ENCODE measurements around the gene NCKAP5. TPM values are rescaled to one million over a fixed set of nuclear protein-coding genes. Genes with fewer than 3 reads are reported as not detected.

Gene NCKAP5
- total and polyA plus RNA-seq, 4 donors: 2.3 to 20.2 (median 8.1) TPM

DNA sequence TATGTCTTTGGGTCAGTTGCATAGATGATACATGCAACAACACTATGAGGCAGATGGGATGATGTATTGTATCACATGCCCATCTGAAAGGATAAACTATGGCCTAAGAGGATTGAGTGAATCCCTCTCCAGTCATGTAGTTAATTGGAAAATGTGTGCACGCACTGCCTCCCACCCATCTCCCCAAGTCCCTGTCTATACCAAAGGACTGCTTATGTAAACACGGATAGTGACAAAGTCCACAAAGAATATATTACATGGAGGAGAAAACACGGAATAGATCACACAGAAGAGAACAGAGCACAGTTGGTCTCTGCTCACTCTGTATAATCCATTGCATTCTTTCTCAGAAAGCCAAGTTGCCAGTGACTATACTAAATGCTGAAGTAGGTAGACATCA, 82.4 kb downstream of the NCKAP5 start:
- DNase-seq: no peak
- Histone ChIP-seq H3K9ac (ENCODE audit: insufficient read depth in 1 of 2, low read length in 2 of 2) (no peak overlapping the region), H3K4me3 (no peak overlapping the region), H3K36me3 (ENCODE audit: control insufficient read depth in 4 of 4, insufficient read depth in 4 of 4, low read length in 4 of 4) (no peaks in the 10 kb centered on the region), H3K4me1 (ENCODE audit: control insufficient read depth in 5 of 5, insufficient read depth in 5 of 5, low read length in 5 of 5) (peaks cover 0 to 11% (median 6%) of the 10 kb centered on the region in 5 donors), H3K27me3 (ENCODE audit: control insufficient read depth in 3 of 3, insufficient read depth in 3 of 3, low read length in 2 of 3) (no peaks in the 10 kb centered on the region), H3K27ac (ENCODE audit: low read depth in 1 of 2, low read length in 1 of 2) (no peak overlapping the region), H3K9me3 (ENCODE audit: control insufficient read depth in 4 of 4, insufficient read depth in 3 of 4, low read length in 3 of 4) (no peaks in the 10 kb centered on the region)
- TF ChIP-seq, protein P1, sequence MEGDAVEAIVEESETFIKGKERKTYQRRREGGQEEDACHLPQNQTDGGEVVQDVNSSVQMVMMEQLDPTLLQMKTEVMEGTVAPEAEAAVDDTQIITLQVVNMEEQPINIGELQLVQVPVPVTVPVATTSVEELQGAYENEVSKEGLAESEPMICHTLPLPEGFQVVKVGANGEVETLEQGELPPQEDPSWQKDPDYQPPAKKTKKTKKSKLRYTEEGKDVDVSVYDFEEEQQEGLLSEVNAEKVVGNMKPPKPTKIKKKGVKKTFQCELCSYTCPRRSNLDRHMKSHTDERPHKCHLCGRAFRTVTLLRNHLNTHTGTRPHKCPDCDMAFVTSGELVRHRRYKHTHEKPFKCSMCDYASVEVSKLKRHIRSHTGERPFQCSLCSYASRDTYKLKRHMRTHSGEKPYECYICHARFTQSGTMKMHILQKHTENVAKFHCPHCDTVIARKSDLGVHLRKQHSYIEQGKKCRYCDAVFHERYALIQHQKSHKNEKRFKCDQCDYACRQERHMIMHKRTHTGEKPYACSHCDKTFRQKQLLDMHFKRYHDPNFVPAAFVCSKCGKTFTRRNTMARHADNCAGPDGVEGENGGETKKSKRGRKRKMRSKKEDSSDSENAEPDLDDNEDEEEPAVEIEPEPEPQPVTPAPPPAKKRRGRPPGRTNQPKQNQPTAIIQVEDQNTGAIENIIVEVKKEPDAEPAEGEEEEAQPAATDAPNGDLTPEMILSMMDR (IDR thresholded peaks at IDR 0.05; ENCODE audit: control extremely low read depth, extremely low read depth): no peak
- 58 to 65% methylated on average over 3 of the region's 3 CpGs for WGBS, 2 donors
- ATAC-seq (ENCODE audit: insufficient read depth, low FRiP score): no peak

DNA sequence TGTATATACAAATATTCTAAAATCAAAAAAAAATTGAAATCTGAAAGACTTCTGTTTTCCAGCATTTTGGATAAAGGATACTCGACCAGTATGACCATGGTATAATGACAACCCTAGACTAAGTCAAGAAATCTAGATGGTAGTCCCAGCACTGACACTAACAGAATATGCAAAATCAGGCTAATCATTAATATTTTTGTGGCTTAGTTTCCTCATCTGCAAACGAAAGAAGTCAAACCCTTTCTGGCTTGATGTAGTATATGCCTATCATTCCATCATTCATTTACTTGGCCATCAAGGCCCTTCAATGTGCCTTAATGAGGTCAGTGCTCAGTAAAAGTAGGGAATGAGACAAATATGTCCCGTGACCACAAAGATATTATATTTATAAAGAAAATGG, 83.5 kb downstream of the NCKAP5 start:
- 89 to 92% methylated on average over 3 of the region's 3 CpGs for WGBS, 2 donors
- ATAC-seq (ENCODE audit: insufficient read depth, low FRiP score): no peak
- Histone ChIP-seq H3K27me3 (ENCODE audit: control insufficient read depth in 3 of 3, insufficient read depth in 3 of 3, low read length in 2 of 3) (no peaks in the 10 kb centered on the region), H3K9me3 (ENCODE audit: control insufficient read depth in 4 of 4, insufficient read depth in 3 of 4, low read length in 3 of 4) (no peaks in the 10 kb centered on the region), H3K4me1 (ENCODE audit: control insufficient read depth in 5 of 5, insufficient read depth in 5 of 5, low read length in 5 of 5) (peaks cover 0 to 3% (median 2%) of the 10 kb centered on the region in 5 donors), H3K36me3 (ENCODE audit: control insufficient read depth in 4 of 4, insufficient read depth in 4 of 4, low read length in 4 of 4) (no peaks in the 10 kb centered on the region), H3K27ac (ENCODE audit: low read depth in 1 of 2, low read length in 1 of 2) (no peak overlapping the region), H3K4me3 (no peak overlapping the region), H3K9ac (ENCODE audit: insufficient read depth in 1 of 2, low read length in 2 of 2) (no peak overlapping the region)
- TF ChIP-seq, protein P1 (IDR thresholded peaks at IDR 0.05; ENCODE audit: control extremely low read depth, extremely low read depth): no peak
- DNase-seq: no peak

- no peaks in the 10 kb centered on the region for H3K27me3 ChIP-seq (ENCODE audit: control insufficient read depth in 3 of 3, insufficient read depth in 3 of 3, low read length in 2 of 3)
- no peak overlapping the region for H3K27ac ChIP-seq (ENCODE audit: low read depth in 1 of 2, low read length in 1 of 2)
- TF ChIP-seq, protein P1 (IDR thresholded peaks at IDR 0.05; ENCODE audit: control extremely low read depth, extremely low read depth): no peak
- WGBS, 2 donors: 81 to 84% methylated on average over 3 of the region's 3 CpGs
- no peaks in the 10 kb centered on the region for H3K9me3 ChIP-seq (ENCODE audit: control insufficient read depth in 4 of 4, insufficient read depth in 3 of 4, low read length in 3 of 4)
- ATAC-seq (ENCODE audit: insufficient read depth, low FRiP score) (no peak), DNase-seq (no peak)
- H3K36me3 ChIP-seq (ENCODE audit: control insufficient read depth in 4 of 4, insufficient read depth in 4 of 4, low read length in 4 of 4): no peaks in the 10 kb centered on the region
- no peak overlapping the region for H3K9ac ChIP-seq (ENCODE audit: insufficient read depth in 1 of 2, low read length in 2 of 2)
- peaks cover 0 to 2% (median 0%) of the 10 kb centered on the region in 5 donors for H3K4me1 ChIP-seq (ENCODE audit: control insufficient read depth in 5 of 5, insufficient read depth in 5 of 5, low read length in 5 of 5)
- H3K4me3 ChIP-seq: no peak overlapping the region
These were observed 84.2 kb downstream of the NCKAP5 start for GRCh38 chr2:133484106-133484505.

DNA sequence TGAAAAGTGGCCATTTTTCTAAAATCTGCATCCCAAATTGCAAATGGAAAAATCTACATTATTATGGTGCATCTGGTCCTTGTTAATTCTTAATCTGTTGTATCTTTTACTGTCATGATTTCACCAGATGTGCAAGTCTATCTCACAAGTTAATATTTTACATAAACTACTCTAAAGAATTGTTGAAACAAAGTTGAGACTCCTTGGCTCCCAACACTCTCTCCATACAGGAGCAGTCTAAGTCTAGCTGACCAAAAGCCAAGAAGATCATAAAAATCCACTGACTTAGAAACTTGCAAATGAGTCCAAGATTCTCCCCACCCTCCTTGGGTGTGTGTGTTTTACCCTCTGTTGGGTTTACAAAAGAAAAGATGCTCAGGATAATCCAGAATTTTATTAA, 85.1 kb downstream of the NCKAP5 start:
- Histone ChIP-seq H3K27ac (ENCODE audit: low read depth in 1 of 2, low read length in 1 of 2) (no peak overlapping the region), H3K36me3 (ENCODE audit: control insufficient read depth in 4 of 4, insufficient read depth in 4 of 4, low read length in 4 of 4) (no peaks in the 10 kb centered on the region), H3K9me3 (ENCODE audit: control insufficient read depth in 4 of 4, insufficient read depth in 3 of 4, low read length in 3 of 4) (no peaks in the 10 kb centered on the region), H3K4me3 (no peak overlapping the region), H3K27me3 (ENCODE audit: control insufficient read depth in 3 of 3, insufficient read depth in 3 of 3, low read length in 2 of 3) (no peaks in the 10 kb centered on the region), H3K4me1 (ENCODE audit: control insufficient read depth in 5 of 5, insufficient read depth in 5 of 5, low read length in 5 of 5) (peaks cover 0 to 2% (median 0%) of the 10 kb centered on the region in 5 donors), H3K9ac (ENCODE audit: insufficient read depth in 1 of 2, low read length in 2 of 2) (no peak overlapping the region)
- DNase-seq (no peak), ATAC-seq (ENCODE audit: insufficient read depth, low FRiP score) (no peak)
- TF ChIP-seq, protein P1 (IDR thresholded peaks at IDR 0.05; ENCODE audit: control extremely low read depth, extremely low read depth): no peak

Data from lung (tissue), 12 donors.